ENCODE data around the gene ROCK2. TPM values are rescaled to one million over a fixed set of nuclear protein-coding genes. Genes with fewer than 3 reads are reported as not detected.

ROCK2 gene
- total and polyA plus RNA-seq, 2 of the 8 experiments (the other 6 are each of a cell fraction or from before 2014, with no cell fraction given) = 2.7 to 29.0 TPM

DNA sequence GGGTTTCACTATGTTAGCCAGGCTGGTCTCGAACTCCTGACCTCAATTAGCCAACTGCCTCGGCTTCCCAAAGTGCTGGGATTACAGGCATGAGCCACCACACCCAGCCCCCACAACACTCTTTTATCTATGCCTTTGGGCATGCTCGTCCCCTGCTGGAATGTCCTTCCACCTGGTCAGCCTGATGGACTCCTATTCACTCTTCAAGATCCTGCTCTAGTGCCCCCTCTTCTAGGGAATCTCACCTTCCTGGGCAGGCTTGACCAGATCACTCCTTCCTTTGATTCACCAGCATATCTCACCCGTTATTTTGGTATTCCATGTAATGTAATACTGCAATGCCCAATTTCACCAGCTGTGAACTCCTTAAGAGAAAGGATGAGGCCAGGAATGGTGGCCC is 203.1 kb downstream of the ROCK2 start:
- H3K27me3 ChIP-seq (replicated peaks in 1 of 4; ENCODE audit: control insufficient read depth in 3 of 4, extremely low read depth in 1 of 4, insufficient read depth in 3 of 4, low read length in 3 of 4) = no peaks in the 10 kb centered on the region
- DNase-seq (ENCODE audit: low read depth in 1 of 2, low spot score in 2 of 2) (no peak), FAIRE-seq (no peak)
- H3K18ac ChIP-seq (ENCODE audit: extremely low read depth, low read length) = no peak overlapping the region
- H3K23ac ChIP-seq (ENCODE audit: insufficient read length) = no peak overlapping the region
- H2AFZ ChIP-seq (ENCODE audit: low read length) = no peak overlapping the region
- no peak overlapping the region for H3K4ac ChIP-seq (replicated peaks; ENCODE audit: insufficient read length, low read depth, low read length)
- ChIA-PET CTCF (ENCODE audit: partially characterized antibody) (interaction anchor here (2.3 kb wide), 1 partner anchor 9 kb away, joined by 10 read pairs; a partner anchor contains a TSS), POLR2A (ENCODE audit: partially characterized antibody) (no interaction called here)
- no peaks in the 10 kb centered on the region for H3K4me1 ChIP-seq (replicated peaks in 1 of 4; ENCODE audit: control insufficient read depth in 3 of 4, insufficient read depth in 4 of 4, low read length in 3 of 4)
- H2AK5ac ChIP-seq (ENCODE audit: low read depth, low read length) = no peak overlapping the region
- 89% methylated on average over 4 of the region's 4 CpGs; no CpG with 5 or more reads in 1 of the 2 experiments for WGBS, 2 experiments (ENCODE audit: extremely low coverage in 1 of 2, insufficient coverage in 1 of 2, insufficient read length in 1 of 2, insufficient replicate concordance in 2 of 2, low coverage in 1 of 2, low lambda C conversion rate in 2 of 2, missing lambda C conversion rate in 1 of 2)
- no peaks in the 10 kb centered on the region for H3K79me1 ChIP-seq (ENCODE audit: low read depth, low read length)
- H2BK15ac ChIP-seq (ENCODE audit: low read length) = no peak overlapping the region
- no peak overlapping the region for H4K91ac ChIP-seq (replicated peaks; ENCODE audit: insufficient read length, low read length)
- no peaks in the 10 kb centered on the region for H3K36me3 ChIP-seq (ENCODE audit: control insufficient read depth in 2 of 4, insufficient read depth in 4 of 4, low read length in 3 of 4)
- no peak overlapping the region for H4K5ac ChIP-seq (ENCODE audit: insufficient read length, low read depth, low read length)
- H2BK120ac ChIP-seq (replicated peaks; ENCODE audit: low read depth, low read length) = no peak overlapping the region
- H4K20me1 ChIP-seq (replicated peaks in 1 of 2; ENCODE audit: control insufficient read depth in 1 of 2, insufficient read depth in 2 of 2, low read length in 2 of 2) = no peaks in the 10 kb centered on the region
- no peaks in the 10 kb centered on the region for H3K23me2 ChIP-seq (ENCODE audit: low read depth, low read length)
- no peak overlapping the region for H2BK20ac ChIP-seq (ENCODE audit: low read length)
- H4K8ac ChIP-seq (ENCODE audit: extremely low read depth, insufficient read depth, low read length) = no peak overlapping the region
- no peaks in the 10 kb centered on the region; a peak in 1 of 4 replicates for H3K9me3 ChIP-seq (ENCODE audit: insufficient read depth in 2 of 2, low read depth in 1 of 2, low read length in 1 of 2)
- H3K14ac ChIP-seq (ENCODE audit: insufficient read length) = no peak overlapping the region
- H3K4me2 ChIP-seq (ENCODE audit: insufficient read depth in 1 of 2, low read depth in 2 of 2, low read length in 2 of 2) = no peak overlapping the region
- H3K9ac ChIP-seq (replicated peaks in 1 of 4; ENCODE audit: extremely low read depth in 1 of 4, low read depth in 3 of 4, low read length in 3 of 4) = no peak overlapping the region
- no peak overlapping the region for H3K4me3 ChIP-seq (ENCODE audit: extremely low read depth in 1 of 4, insufficient read depth in 2 of 4, low read depth in 3 of 4, low read length in 4 of 4)
- no peak overlapping the region for H3K27ac ChIP-seq (ENCODE audit: low read depth, low read length)
- H2BK12ac ChIP-seq (ENCODE audit: low read depth, low read length) = no peak overlapping the region
- H3K79me2 ChIP-seq (ENCODE audit: control insufficient read depth in 1 of 2, insufficient read depth in 2 of 2, low read length in 2 of 2) = no peaks in the 10 kb centered on the region
- H3K56ac ChIP-seq (replicated peaks; ENCODE audit: insufficient read length, low read depth, low read length) = no peak overlapping the region
- H2BK5ac ChIP-seq (ENCODE audit: low read depth, low read length) = no peak overlapping the region
- TF ChIP-seq E2F6 (IDR thresholded peaks at IDR 0.05) (no peak), SP1 (IDR thresholded peaks at IDR 0.05; ENCODE audit: low read depth, low read length) (no peak), USF2 (IDR thresholded peaks at IDR 0.05; ENCODE audit: low read length) (no peak), FOSL1 (IDR thresholded peaks at IDR 0.05; ENCODE audit: insufficient read depth, low read depth, low read length) (no peak), POLR2AphosphoS5 (IDR thresholded peaks at IDR 0.05; ENCODE audit: low read depth, low read length) (no peak), TEAD4 (IDR thresholded peaks at IDR 0.05; ENCODE audit: low read depth, low read length) (no peak), KDM1A (IDR thresholded peaks at IDR 0.05; ENCODE audit: borderline replicate concordance, low read length) (no peak)

All from H1 (cell line).